MCF 10A (cell line): ENCODE data around the gene SLC22A4. TPM values are rescaled to one million over a fixed set of nuclear protein-coding genes. Genes with fewer than 3 reads are reported as not detected.

ENCODE experiments used
- BruUV-seq: library from RNA; stranded (reverse); fragments of 400-500 nt; replicated peaks from 2 replicates; lab custom pipeline; 2021; lab: Mats Ljungman, UMichigan
- CTCF ChIA-PET: fragments of 300-600 bp; sonication (Branson Sonifier 250); formaldehyde crosslinking; extraction: SDS; loops from one replicate; lab custom pipeline; 2021; ENCODE audit warnings: antibody characterized with exemption, inconsistent platforms; lab: Yijun Ruan, JAX
- POLR2A ChIA-PET: fragments of 300-600, 350-650 bp; sonication (Branson Sonifier 250); formaldehyde crosslinking; extraction: SDS; loops from one replicate; lab custom pipeline; 2020; ENCODE audit warnings: antibody characterized with exemption, inconsistent platforms; lab: Yijun Ruan, JAX
- DNase-seq: peaks from one replicate; pipeline ENCODE4 v3.0.0-alpha.2; 2018; ENCODE audit not compliant: unreplicated experiment
- H3K27ac Mint-ChIP-seq: one replicate; pipeline ENCODE4 v1.8.0; 2022; ENCODE audit warnings: mild to moderate bottlenecking, low read depth, mixed read lengths; ENCODE audit not compliant: unreplicated experiment
- H3K27me3 Mint-ChIP-seq: one replicate; pipeline ENCODE4 v1.8.0; 2022; ENCODE audit warnings: mixed read lengths; ENCODE audit not compliant: insufficient read depth, unreplicated experiment
- H3K36me3 Mint-ChIP-seq: one replicate; pipeline ENCODE4 v1.8.0; 2022; ENCODE audit warnings: mild to moderate bottlenecking, moderate library complexity, mixed read lengths; ENCODE audit not compliant: insufficient read depth, unreplicated experiment
- H3K4me1 Mint-ChIP-seq: one replicate; pipeline ENCODE4 v1.8.0; 2022; ENCODE audit warnings: mixed read lengths; ENCODE audit not compliant: insufficient read depth, unreplicated experiment
- H3K4me3 Mint-ChIP-seq: one replicate; pipeline ENCODE4 v1.8.0; 2022; ENCODE audit warnings: mild to moderate bottlenecking, moderate library complexity, mixed read lengths; ENCODE audit not compliant: unreplicated experiment
- H3K9me3 Mint-ChIP-seq: one replicate; pipeline ENCODE4 v1.8.0; 2022; ENCODE audit warnings: mixed read lengths; ENCODE audit not compliant: unreplicated experiment
- intact Hi-C: fragments of 100-400 bp; cut with micrococcal nuclease; formaldehyde crosslinking; loops from 2 replicates; pipeline ENCODE4 v1.14.1; 2022
- total RNA-seq: library from RNA; stranded (reverse); gene quantifications from 2 replicates; pipeline ENCODE4 v1.2.3, GENCODE V29; 2022
- TF ChIP-seq, protein P1 (sequence below): fragments of 200-600 bp; IDR thresholded peaks from one replicate; pipeline ENCODE4 v1.8.0; 2022; ENCODE audit warnings: antibody characterized with exemption, mild to moderate bottlenecking; ENCODE audit not compliant: unreplicated experiment

Gene SLC22A4
- total RNA-seq, 1 experiment from 2014 or later, result 17.5 TPM

DNA sequence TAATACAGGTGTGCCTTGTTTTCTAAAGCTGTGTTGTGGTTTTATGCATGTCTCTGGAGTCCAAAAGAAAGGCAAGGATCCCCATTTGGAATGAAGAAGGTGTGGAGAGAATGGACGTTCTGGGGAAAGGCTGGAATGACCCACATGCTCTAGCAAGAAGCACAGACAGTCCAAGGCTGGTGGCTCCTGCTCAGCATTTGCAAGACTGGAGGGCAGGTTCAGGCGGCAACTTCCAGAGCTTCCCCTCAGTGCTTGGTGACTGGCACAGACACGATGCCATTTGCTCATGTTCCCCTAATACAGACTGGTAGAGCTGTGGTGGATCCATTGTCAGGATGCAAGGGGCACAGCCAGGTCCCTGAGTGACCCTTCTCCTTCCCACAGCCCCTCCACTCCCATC is 8.2 kb downstream of the SLC22A4 start:
- CTCF ChIA-PET, result interaction anchor here (1.6 to 3.6 kb wide), 3 partner anchors 9 to 64 kb away, joined by 6 to 25 read pairs (median 23); partner anchors contain the start of gene SLC22A4
- no TSS peak for BruUV-seq
- Mint-ChIP-seq H3K27me3 (no peaks in the 10 kb centered on the region), H3K36me3 (peaks cover 15% of the 10 kb centered on the region), H3K4me3 (no peak overlapping the region), H3K27ac (no peak overlapping the region), H3K4me1 (peaks cover 49% of the 10 kb centered on the region), H3K9me3 (peaks cover 10% of the 10 kb centered on the region)
- POLR2A ChIA-PET, result interaction anchor here (0.7 to 3.3 kb wide), 5 partner anchors 9 to 67 kb away, joined by 3 to 15 read pairs (median 4); partner anchors contain the start of genes SLC22A4 and SLC22A5
- TF ChIP-seq, protein P1, sequence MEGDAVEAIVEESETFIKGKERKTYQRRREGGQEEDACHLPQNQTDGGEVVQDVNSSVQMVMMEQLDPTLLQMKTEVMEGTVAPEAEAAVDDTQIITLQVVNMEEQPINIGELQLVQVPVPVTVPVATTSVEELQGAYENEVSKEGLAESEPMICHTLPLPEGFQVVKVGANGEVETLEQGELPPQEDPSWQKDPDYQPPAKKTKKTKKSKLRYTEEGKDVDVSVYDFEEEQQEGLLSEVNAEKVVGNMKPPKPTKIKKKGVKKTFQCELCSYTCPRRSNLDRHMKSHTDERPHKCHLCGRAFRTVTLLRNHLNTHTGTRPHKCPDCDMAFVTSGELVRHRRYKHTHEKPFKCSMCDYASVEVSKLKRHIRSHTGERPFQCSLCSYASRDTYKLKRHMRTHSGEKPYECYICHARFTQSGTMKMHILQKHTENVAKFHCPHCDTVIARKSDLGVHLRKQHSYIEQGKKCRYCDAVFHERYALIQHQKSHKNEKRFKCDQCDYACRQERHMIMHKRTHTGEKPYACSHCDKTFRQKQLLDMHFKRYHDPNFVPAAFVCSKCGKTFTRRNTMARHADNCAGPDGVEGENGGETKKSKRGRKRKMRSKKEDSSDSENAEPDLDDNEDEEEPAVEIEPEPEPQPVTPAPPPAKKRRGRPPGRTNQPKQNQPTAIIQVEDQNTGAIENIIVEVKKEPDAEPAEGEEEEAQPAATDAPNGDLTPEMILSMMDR, result no peak
- DNase-seq, result no peak
- intact Hi-C loops, result no loop called here

DNA sequence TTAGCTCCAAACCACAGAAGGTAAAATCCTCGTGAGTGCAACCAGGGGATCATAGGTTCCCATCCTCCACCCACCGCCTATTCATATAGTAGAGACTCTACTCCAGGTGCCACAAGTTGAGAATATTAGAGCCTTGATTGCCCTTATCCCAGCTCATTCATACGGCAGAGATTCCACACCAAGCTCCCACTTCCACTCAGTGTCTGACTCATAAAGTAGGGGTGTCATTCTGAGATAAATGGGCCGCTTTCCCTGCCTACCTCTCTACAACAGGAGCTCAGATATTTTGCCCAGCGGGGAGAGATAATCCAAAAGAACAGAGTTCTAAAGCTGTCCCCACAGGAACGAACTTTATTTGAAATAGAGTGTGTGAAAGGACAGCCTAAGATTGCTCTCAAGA is 9.4 kb downstream of the SLC22A4 start:
- TF ChIP-seq, protein P1, result no peak
- POLR2A ChIA-PET, result interaction anchor here (1.6 to 3.3 kb wide), 7 partner anchors 8 to 66 kb away, joined by 3 to 15 read pairs (median 6); partner anchors contain the start of genes SLC22A4 and SLC22A5
- Mint-ChIP-seq H3K9me3 (peaks cover 10% of the 10 kb centered on the region), H3K4me3 (no peak overlapping the region), H3K4me1 (peaks cover 42% of the 10 kb centered on the region), H3K36me3 (peaks cover 13% of the 10 kb centered on the region), H3K27ac (peak overlapping the region; percentile 68), H3K27me3 (no peaks in the 10 kb centered on the region)
- CTCF ChIA-PET, result interaction anchor here (0.6 to 3.6 kb wide), 9 partner anchors 11 to 194 kb away, joined by 3 to 25 read pairs (median 3); partner anchors contain the start of gene SLC22A4
- intact Hi-C loops, result no loop called here
- no peak for DNase-seq
- no TSS peak for BruUV-seq

DNA sequence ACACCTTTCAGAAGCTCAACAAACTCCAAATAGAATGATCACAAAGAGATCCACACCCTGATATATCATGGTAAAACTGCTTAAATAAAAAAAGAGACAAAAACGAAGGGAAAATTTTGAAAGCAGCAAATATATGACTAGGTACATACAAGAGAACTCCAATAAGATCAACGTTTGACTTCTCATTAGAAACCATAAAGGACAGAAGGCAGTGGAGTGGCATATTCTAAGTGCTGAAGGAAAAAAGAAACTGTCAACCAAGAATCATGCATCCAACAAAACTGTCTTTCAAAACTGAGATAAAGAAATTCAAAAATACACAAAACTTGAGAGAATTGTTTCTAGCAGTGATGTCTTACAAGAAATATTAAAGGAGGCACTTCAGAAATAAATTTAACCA is 11.2 kb downstream of the SLC22A4 start:
- POLR2A ChIA-PET, result no interaction called here
- CTCF ChIA-PET, result interaction anchor here (0.7 kb wide), 1 partner anchor 33 kb away, joined by 4 read pairs; no protein-coding TSS in a partner anchor
- BruUV-seq, result no TSS peak

DNA sequence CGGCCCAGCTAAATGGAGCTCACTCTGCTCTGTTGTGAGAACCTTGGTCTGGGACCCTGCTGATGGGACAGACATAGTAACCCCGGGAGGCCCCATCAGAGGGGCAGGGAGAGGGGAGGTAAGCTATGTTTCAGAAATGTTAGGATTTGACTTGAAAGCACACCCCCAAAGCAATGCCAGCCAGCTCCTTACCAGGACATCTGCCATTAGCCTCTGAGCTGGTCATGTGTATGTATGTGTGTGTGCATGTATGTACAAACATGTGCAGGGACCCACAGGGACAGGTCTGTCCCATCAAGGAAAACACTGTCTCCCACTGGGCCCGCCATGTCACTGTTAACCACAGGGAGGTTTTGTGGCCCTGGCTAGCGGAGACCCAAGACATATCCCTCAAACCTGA is 14.5 kb downstream of the SLC22A4 start:
- intact Hi-C loops, result no loop called here
- ChIA-PET CTCF (interaction anchor here (0.9 to 1.6 kb wide), 6 partner anchors 9 to 192 kb away, joined by 3 to 6 read pairs (median 3); no protein-coding TSS in a partner anchor), POLR2A (interaction anchor here (0.6 to 2.1 kb wide), 6 partner anchors 8 to 197 kb away, joined by 3 to 4 read pairs (median 3); partner anchors contain the start of genes SLC22A4 and SLC22A5)
- H3K4me3 Mint-ChIP-seq, result no peak overlapping the region
- peaks cover 14% of the 10 kb centered on the region for H3K36me3 Mint-ChIP-seq
- no peaks in the 10 kb centered on the region for H3K27me3 Mint-ChIP-seq
- TF ChIP-seq, protein P1, result no peak
- H3K27ac Mint-ChIP-seq, result no peak overlapping the region
- H3K9me3 Mint-ChIP-seq, result peaks cover 10% of the 10 kb centered on the region
- no TSS peak for BruUV-seq
- peaks cover 24% of the 10 kb centered on the region for H3K4me1 Mint-ChIP-seq
- DNase-seq, result no peak

More for the DNA sequence above, 11.2 kb downstream of the SLC22A4 start:
- Mint-ChIP-seq H3K27me3 (no peaks in the 10 kb centered on the region), H3K36me3 (peaks cover 11% of the 10 kb centered on the region), H3K4me3 (no peak overlapping the region), H3K27ac (no peak overlapping the region), H3K9me3 (peaks cover 10% of the 10 kb centered on the region), H3K4me1 (peaks cover 29% of the 10 kb centered on the region)
- intact Hi-C loops, result no loop called here
- DNase-seq, result no peak
- TF ChIP-seq, protein P1, result no peak
